Measurements from ENCODE around the gene SWT1. TPM values are rescaled to one million over a fixed set of nuclear protein-coding genes. Genes with fewer than 3 reads are reported as not detected.
A peak's percentile ranks its signal among the peaks of the same experiment; 100 is the strongest.

SWT1 gene
- total and polyA plus RNA-seq, 9 of the 15 experiments (the other 6 are each of a cell fraction or from before 2014, with no cell fraction given) = 1.5 to 3.4 (median 2.3) TPM

- TF ChIP-seq CTBP1 (IDR thresholded peaks at IDR 0.05; ENCODE audit: borderline replicate concordance) = peak; percentile 85; the same call in 1 of the 2 replicates
- peak; percentile 47 to 58 for TF ChIP-seq RAD21 (CRISPR knock-in tag; conservative IDR thresholded peaks at IDR 0.05 in 1 of 2, IDR thresholded peaks at IDR 0.05 in 1 of 2)
- TF ChIP-seq PATZ1 (CRISPR knock-in tag; IDR thresholded peaks at IDR 0.05; ENCODE audit: borderline replicate concordance) = 0 out of 2 replicates have a peak, but pooled peaks have one; percentile 21
- peak; percentile 37; the same call in 1 of the 2 replicates for TF ChIP-seq ETV1 (tag; conservative IDR thresholded peaks at IDR 0.05; ENCODE audit: low read depth)
- TF ChIP-seq E2F8 (IDR thresholded peaks at IDR 0.05; ENCODE audit: low read depth, partially characterized antibody) = peak; percentile 11
- TF ChIP-seq NBN (IDR thresholded peaks at IDR 0.05; ENCODE audit: low read depth) = peak; percentile 73
- peak; percentile 90 for TF ChIP-seq TAF7 (tag; IDR thresholded peaks at IDR 0.05)
- TF ChIP-seq ARID2 (IDR thresholded peaks at IDR 0.05) = peak; percentile 43; the same call in 1 of the 2 replicates
Measured at GRCh38 chr1:185317034-185317885, 160.3 kb downstream of the SWT1 start, which contains the start of gene IVNS1ABP (continued).
